Forelimb muscle (tissue), 1 donor: ENCODE data around the gene COL18A1. TPM values are rescaled to one million over a fixed set of nuclear protein-coding genes. Genes with fewer than 3 reads are reported as not detected.

ENCODE experiments used
- DNase-seq: peaks from one replicate; pipeline ENCODE4 v3.0.0-alpha.2; 2013; ENCODE audit warnings: low read depth
- polyA plus RNA-seq: library from polyadenylated mRNA; unstranded; fragments of 120-200 nt; gene quantifications from one replicate; pipeline ENCODE4 v1.2.1, GENCODE V29; 2013; ENCODE audit not compliant: insufficient read length

The COL18A1 gene
- polyA plus RNA-seq, 1 donor = 73.4 TPM

DNA sequence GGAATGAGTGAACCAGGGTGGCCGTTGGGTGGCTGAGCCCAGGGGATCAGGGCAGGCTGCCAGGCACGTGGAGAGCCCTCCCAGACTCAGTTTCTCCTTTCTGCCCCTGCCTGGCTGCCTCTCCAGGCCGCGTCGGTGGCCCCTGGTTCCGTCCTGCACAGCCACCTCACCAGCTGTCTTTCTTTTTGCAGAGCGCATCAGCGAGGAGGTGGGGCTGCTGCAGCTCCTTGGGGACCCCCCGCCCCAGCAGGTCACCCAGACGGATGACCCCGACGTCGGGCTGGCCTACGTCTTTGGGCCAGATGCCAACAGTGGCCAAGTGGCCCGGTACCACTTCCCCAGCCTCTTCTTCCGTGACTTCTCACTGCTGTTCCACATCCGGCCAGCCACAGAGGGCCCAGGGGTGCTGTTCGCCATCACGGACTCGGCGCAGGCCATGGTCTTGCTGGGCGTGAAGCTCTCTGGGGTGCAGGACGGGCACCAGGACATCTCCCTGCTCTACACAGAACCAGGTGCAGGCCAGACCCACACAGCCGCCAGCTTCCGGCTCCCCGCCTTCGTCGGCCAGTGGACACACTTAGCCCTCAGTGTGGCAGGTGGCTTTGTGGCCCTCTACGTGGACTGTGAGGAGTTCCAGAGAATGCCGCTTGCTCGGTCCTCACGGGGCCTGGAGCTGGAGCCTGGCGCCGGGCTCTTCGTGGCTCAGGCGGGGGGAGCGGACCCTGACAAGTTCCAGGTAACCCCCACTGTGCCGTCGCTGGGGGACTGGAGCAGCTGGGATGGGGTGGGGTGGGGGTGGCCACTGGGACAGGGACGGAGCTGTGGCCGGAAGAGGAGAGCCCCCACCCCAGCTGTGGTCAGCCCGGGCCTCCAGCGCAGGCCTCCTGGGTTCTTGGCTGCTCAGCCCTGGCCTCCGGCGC, 63.3 kb downstream of the COL18A1 start:
- no peak for DNase-seq

DNA sequence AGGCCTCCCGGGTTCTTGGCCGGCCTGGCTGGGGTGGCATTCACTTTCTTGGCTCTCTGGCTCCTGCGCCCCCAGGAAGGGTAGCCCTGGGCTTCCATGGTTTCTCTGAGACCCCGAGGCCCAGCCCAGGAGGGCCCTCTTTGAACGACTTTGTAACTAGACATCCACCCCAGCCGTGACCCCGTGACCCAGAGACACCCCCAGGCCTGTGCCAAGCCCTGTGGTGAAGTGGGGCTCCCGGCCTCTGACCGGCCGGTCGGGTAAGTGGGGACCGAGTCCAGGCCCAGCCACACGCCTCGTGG, 64.0 kb downstream of the COL18A1 start:
- no peak for DNase-seq

DNA sequence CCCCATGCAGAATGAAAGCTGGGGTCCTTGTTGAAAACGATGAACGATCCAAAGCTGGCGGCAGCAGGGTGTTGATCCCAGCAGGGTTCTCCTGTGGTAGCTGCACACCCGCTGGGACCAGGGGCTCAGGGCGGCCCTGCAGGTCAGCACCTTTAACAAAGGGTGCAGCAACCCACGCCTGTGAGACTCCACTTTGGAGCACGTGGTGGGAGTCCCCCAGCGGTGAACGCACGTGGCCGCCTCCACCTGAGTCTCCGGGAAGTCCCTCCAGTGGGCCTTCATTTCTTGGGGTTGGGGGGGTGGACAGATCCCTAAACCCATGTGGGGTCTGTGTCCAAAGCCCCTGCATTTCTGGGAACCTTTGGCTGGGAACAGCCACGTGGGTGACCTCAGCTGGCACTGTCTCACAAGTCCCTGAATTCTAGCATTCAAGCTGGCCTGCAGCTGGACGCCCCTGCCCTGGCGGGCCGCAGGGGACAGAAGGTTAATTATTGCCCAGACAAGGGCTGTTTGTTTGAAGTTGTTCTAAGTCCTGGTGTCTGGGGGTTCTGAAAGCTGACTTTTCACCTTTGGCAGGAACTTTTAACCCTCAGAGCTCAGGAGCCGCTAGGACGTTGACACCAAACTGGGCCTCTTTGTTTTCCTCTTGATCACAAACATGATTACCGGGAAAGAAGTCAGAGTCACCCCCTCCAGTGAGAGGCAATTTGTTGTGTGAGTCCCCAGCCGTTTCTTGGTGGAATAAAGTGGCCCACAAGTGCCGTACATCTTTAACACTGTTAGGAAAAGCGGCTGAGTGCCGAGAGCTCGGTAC, 64.5 kb downstream of the COL18A1 start:
- no peak for DNase-seq

DNA sequence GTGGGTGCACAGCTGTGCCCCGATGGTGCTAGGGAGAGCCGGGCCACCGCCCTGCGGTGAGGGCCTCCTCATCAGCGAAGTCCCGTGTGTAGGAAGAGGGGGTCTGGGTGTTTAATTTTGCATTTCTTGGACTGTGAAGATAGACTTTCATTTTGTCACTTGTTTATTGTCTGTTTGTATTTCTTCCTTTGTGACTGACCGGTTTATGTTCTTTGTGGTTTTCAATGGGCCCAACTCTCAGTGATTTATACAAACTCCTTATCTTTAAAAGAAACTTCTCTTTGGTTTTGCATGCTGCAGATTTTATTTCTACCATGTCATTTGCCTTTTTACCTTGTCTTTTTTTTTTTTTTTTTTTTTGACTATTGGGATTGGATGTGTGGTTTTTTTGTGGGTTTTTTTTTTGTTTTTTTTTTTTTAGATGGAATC, 65.1 kb downstream of the COL18A1 start:
- no peak for DNase-seq

DNA sequence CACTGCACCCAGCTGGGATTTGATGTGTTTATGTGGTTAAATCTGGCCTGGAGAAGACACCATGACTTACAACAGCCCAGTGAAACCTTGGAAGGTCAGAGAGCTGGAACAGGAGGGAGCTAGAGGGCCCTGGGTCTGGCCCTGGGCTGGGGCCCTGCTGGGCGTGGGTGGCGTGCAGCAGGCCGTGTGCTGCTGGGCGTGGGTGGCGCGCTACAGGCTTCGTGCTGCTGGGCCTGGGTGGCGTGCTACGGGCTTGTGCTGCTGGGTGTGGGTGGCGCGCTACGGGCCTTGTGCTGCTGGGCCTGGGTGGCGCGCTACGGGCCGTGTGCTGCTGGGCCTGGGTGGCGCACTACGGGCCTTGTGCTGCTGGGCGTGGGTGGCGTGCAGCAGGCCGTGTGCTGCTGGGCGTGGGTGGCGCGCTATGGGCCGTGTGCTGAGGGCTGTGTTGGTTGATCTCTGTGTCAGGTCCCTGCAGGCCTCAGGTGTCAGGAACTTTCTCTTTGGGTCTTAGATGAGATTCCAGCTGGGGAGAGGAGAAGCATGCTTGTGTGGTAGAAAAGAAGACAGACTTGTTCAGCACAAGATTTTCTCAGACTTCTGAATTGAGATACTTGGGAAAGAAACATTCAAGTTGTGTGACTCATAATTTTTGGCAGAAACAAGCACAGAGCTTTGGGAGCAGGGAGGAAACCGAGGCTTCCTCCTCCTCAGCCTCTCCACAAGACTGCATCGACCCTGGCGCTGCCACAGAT, 66.0 kb downstream of the COL18A1 start:
- peak; percentile 81 for DNase-seq

DNA sequence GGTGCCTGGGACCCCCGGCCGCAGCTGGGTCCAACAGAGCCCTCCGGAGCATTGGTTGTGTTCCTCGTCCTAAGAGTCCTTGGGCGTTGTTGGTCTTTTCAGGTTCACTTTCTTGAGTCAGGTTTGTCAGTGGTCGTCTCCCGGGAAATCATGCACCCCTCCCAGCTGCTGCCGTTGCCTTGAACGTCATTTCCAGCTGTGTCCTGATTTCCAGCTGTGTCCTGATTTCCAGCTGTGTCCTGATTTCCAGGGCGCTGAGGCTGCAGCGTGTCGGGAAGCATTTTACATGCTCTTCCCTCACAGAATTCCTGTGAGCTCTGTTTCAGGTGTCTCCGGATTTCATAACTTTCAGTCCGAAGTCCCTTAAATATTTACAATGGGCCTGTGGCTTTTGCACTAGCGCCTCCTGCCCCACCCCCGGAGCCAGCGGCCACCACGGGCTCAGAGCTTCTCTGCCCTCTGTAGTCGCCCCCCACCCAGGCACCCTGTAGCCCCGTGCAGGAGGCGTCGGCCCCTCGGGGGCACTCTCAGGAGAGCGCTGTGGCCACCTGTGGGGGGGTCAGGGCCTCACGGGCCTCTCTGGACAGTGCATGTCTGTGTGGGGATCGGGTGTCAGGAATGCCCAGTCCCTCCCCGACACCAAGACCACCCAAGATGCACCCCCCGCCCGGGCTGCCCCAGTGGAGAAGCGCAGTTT, 66.7 kb downstream of the COL18A1 start:
- DNase-seq = peak; percentile 87

DNA sequence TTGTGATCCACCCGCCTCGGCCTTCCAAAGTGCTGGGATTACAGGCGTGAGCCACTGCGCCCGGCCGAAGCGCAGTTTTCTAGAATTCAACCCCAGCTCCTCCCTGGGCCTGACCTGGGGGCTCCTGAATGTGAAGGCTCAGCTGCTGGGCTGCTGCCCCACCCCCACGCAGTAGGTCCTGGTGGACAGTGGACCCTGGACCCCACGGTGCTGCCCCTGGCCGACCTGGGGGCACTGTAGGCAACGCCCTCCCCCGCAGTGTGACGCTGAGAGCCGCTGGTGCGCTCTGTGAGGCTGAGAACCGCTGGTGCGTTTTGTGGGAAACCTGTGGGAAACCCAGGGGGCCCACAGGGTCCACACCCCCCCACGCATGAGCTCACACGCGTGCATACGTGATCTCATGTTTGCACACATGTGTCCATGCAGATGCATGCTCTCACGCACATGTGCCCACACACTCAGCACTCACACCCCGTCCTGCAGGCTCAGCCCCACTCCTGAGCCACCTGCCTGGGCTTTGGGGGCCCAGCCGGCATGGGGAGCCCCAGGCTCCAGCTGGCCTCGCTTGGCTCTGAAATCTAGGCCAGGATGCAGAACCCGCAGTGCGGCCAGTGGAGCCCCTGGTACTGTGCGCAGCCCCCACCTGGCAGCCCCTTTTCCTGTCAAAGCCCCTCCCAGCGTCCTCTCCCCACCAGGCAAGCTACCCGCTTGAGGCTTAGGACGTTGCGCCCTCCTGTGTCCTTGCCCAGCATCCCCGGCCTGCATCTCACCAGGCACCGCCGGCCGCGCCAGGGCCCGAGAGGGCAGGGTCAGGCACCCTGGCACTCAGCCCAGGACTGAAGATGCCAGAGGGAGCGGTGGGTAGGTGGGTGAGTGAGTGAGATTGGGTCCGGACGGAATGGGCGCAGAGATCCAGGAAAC, 67.7 kb downstream of the COL18A1 start:
- DNase-seq = no peak

DNA sequence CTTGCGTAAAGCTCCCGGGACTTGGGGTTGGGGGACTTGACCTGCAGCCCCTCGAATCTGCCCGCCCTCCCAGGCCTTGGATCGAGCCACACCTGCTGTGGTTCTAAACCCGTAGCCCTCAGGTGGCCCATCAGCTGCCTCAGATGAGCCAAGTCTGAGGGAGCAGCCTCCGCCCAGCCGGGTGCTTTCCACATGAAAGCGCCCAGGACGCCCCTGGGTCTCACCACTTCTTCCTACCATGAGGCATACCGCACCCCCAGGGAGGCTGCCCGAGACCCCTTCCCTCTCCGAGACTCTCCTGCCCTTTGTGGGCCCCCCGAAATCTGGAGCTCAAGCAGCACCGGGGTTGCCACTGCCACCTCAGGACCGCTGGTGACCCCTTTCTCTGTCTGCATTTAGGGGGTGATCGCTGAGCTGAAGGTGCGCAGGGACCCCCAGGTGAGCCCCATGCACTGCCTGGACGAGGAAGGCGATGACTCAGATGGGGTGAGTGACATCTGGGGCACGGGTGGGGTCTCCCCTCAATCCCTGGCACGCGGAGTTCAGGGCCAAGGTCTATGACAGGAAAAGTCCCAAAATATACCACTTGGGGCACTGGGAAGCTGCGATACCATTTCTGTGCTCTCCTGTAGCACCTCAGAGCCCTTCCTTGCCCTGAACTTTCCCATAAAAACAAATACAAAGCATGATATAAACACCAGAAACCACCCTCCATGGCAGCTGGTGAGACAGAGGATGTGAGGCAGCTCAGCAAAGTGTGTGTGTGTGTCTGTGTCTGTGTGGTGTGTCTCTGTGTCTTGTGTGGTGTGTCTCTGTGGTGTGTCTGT, 68.7 kb downstream of the COL18A1 start:
- no peak for DNase-seq

DNA sequence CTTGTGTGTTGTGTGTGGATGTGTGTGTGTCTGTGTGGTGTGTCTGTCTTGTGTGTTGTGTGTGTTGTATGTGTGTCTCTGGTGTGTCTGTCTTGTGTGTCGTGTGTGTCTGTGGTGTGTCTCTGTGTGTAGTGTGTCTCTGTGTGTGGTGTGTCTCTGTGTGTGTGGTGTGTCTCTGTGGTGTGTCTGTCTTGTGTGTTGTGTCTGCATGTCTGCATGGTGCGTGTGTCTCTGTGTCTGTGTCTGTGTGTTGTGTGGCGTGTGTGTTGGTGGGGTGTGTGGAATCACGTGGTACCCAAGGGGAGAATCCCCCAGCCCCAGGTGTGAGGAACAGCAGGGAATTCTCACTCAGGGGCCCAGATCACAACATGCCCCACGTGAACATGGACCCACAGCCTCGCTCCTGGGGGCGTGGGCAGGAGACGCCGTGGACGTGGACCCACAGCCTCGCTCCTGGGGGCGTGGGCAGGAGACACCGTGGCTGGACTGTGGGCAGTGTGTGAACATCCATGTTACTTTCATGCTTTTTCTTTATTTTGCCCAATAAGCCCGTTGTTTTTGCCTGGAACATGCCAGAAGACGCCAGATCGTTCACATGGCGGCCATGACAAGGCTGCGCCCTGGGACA, 69.5 kb downstream of the COL18A1 start:
- DNase-seq = no peak

DNA sequence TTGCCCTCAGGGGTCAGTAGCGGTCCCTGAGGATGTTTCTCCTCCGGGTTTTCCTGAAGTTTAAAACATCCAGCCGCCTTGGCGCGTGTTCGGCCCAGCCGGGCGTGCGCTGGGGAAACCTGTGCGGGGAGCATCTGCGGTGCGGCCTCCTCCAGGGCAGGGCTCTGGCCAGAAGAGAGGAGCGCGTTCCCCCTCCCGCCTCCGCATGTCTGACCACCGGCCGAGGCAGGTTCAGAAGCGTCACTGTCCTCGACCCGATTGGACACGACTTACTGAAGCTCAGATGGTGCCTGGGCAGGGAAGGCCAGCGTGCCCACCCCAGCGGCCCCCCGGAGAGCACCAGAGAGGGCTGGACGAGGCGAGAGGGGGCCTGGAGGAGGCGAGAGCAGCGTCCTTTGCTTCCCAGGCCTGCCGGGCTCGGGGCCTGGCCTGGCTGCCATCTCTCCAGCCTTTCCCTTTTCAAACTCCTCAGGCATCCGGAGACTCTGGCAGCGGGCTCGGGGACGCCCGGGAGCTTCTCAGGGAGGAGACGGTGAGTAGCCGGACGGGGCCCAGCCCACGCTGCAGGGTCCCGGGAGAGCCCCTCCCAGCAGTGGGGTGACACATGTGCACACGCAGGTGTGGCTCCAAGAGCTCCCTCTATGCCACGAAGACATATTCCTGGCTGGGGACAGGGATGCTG, 70.2 kb downstream of the COL18A1 start:
- DNase-seq = no peak

DNA sequence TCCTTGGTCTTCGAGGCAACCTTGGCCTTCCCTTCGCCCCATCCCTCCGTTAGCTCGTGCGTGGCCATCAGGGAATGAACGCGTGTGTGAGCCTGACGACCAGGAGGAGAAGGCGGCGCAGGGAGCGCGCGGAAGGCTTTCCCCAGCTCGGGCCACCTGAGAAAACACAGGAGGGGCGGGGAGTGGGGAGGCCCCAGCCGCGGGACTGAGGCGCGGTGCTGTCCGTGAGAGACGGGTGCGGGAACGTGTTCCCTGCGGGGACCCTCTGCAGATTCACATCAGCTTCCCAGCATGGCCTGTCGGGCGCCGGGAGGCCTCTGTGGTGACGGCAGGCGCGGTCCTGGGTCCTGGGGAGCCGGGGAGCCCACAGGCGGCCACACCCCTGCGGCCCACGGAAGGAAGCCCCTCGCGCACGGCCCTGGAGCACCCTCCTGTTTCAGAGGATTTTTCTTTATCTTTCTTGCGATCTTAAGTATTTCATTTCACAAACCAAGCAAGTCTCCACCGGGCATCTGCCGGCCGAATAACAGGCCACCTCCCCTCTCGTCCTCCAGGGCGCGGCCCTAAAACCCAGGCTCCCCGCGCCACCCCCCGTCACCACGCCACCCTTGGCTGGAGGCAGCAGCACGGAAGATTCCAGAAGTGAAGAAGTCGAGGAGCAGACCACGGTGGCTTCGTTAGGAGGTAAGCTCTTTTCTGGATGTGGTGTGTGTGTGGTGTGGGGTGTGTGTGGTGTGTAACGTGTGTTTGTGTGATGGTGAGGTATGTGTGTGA, 71.0 kb downstream of the COL18A1 start:
- no peak for DNase-seq

DNA sequence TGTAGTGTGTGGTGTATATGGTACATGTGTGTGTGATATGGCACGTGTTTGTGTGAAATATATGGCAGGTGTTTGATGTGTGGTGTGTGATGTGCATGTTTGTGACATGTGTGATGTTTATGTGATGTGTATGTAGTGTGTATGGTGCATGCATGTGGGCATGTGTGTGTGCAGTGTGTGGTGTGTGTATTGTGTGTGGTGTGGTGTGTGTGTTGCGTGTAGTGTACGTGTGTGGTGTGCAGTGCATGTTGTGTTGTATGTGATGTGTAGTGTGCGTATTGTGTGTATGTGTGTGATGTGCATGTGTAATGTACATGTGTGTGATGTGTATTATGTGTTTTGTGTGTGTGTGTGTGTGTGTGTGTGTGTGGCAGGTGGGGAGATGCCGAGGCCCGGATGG, 71.6 kb downstream of the COL18A1 start:
- DNase-seq = no peak

DNA sequence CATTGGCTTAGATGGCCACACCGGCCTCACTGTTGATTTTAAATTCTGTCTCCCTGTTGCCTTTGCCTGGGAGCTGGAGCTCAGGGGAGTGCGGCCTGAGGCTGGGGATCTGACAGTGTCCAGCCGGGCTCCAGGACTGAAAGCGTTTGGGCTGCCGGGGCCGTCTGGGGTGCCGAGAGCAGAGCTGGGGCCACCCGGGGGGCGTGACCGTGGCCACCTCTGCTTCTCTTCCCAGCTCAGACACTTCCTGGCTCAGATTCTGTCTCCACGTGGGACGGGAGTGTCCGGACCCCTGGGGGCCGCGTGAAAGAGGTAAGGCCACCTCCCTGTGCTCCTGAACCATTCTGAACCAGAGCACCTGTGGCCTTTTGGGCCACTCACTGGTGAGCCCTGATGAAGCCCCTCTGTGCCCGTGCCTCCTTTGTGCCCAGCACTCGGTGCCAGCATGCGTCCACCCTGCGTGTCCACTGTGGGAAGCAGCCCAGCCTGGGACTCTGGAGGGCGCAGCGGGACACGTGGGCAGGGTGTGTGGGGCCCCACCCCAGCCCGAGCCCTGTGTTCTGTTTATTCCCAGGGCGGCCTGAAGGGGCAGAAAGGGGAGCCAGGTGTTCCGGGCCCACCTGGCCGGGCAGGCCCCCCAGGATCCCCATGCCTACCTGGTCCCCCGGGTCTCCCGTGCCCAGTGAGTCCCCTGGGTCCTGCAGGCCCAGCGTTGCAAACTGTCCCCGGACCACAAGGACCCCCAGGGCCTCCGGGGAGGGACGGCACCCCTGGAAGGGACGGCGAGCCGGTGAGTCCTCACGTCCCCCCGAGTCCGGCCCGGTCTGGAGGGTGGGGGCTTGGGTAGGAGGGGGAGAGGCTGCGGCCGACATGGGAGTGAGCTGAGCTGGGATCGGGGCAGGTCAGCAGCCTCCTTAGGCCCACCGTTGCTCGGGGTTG, 72.5 kb downstream of the COL18A1 start:
- DNase-seq = no peak

DNA sequence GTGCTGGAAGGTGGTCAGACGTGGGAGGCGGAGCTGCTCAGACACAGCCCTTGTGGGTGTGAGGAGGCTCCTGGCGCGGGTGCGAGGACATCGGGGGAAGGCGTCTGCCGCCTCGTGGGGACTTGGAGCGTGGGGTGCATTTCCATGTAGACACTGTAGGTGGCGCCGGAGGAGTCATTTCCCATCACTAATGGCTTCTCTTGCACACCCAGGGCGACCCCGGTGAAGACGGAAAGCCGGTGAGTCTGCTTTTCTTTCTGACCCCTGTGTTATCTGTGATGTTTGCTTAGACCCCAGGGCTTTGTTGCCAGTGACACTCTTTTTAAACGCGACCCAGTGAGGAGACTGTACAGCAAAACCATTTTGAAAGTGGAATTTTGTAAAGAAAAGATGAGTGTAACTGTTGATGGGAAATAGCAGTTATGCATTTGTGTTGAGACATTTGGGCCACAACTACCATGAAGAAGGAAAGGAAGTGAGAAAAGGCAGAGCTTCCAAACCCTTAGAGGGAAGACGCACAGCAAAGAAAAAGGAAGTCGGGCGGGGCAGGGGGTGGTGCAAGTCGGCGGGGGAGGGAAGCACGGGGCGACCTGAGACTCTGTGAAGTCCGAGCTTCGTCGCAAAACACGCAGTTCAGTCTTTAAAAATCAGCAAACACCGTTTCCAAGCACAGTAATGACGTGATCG, 73.3 kb downstream of the COL18A1 start:
- DNase-seq = peak; percentile 29

DNA sequence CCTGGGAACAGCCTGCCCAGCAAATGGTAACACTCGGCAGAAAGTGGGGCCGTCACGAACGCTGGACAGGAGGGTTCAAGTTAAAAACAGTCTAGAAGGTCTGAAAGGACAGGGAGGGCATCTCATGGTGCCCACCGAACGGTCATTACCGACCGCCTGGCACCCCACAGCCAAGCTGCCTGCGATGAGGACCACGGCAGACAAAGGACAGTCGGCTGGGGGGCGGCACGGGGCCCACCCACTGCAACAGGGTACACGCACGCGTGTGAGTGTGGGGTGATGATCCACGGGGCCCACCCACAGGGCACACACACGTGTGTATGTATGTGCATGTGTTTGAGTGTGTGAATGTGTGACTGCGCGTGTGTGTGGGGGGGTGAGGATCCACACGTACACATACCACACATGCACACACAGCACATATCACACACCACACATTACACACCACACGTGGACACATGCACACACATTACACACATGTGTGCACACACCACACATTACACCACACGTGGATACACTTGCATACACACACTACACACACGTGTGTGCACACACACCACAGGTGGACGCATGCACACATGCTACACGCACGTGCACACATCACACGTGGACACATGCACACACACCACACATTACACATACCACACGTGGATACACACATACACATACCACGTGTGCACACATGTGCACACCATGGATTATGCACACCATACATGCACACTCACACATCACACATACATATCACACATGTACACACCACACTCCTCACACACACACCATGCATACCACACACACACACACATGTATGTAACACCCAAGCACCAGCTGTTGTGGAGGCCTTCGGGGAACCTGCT, 74.1 kb downstream of the COL18A1 start:
- no peak for DNase-seq
